ENCODE results near the gene KLHL29.

Gene KLHL29

DNA sequence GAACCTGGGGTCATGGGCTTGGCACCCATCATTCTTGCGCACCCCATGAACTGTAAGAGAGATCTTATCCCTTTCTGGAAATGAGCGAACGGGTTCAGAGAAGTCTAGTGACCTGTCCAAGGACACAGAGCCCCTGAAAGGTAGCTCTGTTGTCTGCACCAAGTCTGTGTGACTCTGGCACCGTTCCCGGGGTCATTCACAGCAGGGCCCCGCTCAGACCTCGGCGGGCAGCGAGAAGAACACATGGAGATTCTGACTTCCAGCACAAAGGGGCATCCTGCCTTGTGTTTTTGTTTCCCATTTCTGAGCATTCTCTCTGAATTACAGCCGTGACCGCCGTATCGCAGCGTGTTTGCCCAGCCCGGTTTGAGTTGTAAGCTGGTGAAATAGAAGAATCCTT is 231.7 kb downstream of the KLHL29 start:
- DNase-seq (ENCODE audit: low read depth) = no peak

DNA sequence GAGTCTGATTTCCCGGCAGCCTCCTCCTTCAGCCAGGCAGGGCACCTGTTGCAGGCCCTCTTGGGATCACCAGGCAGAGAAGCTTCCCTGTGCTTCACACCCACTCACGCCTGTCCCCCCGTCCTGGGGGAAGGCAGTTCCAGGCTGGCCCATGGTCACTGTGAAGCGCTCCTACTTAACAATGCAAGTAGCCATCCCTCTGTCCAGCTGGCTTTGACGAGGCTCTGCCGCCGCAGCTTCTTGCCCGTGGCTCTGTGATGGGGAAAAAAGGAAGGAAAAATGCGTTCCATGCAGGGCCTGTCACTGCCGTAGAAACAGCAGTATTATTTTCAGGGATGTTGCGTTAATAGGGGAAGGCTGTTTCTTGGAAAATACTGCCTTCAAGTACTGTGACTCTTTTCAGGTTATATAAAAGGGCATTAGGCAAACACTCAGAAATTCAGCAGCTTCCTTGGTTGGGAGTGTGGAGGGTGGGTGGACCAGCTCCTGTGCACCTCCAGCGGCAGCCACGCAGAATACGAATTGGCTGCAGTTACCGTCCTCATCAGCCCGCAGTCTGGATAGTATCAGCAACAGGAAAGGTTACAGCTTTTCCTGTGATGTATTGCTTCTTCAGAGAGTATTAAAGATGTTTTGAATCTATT is 232.3 kb downstream of the KLHL29 start:
- no peak for DNase-seq (ENCODE audit: low read depth)

DNA sequence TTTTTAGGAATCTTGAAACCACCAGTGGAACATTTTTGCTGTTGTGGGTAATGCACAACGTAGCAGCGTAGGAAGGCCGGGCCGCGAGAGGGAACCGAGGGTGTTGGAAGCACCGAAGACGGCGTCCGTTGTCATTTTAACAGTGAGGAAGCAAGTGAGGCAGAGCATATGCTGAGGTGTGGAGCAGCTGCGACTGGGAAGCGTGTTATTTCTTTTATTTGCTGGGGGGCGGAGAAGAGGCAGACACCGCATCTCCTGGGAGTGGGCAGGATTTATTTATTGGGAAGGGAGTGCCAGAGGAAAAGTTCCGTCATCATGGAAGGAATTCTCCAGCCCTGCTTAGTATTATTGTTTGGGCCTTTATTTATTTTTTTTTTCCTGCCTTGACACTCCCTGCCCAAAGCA is 232.8 kb downstream of the KLHL29 start:
- DNase-seq (ENCODE audit: low read depth) = no peak

DNA sequence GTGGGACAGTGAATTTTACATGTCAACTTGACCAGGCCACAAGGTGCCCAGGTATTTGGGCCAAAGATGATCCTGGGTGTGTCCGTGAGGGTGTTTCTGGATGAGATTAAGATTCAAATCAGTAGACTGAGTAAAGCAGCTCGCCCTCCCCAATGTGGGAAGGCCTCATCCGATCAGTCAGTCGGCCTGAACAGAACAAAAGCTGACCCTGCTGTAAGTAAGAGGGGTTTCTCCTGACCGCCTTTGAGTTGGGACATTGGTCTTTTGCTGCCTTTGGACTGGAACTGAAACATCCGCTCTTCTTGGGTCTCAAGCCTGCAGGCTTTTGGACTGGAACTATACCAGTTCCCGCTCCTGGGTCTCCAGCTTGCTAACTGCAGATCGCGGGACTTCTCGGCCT is 233.3 kb downstream of the KLHL29 start:
- no peak for DNase-seq (ENCODE audit: low read depth)

- DNase-seq (ENCODE audit: low read depth) = no peak
These were observed 234.0 kb downstream of the KLHL29 start for GRCh38 chr2:23618794-23619530.

DNA sequence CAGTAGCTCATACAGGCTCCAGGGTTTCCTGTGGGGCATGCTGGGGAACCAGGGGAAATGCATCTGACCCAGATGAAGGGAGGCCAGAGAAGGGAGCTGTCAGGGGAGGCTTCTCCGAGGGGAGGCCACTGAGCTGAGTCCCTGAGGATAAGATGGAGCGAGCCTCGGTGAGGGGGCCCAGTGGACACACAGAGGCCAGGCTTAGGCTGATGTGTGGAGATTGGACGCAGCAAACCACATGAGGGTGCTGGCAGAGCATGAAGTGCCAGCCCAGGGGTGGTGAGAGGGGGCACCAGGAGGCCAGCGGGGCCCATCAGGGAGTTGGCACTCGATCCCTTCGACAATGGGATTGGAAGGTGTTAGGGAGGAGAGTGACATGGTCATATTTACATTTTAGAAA is 235.0 kb downstream of the KLHL29 start:
- no peak for DNase-seq (ENCODE audit: low read depth)

GRCh38 chr2:23620841-23621341 is 235.9 kb downstream of the KLHL29 start:
- no peak for DNase-seq (ENCODE audit: low read depth)

- DNase-seq (ENCODE audit: low read depth) = no peak
These were observed 236.6 kb downstream of the KLHL29 start for GRCh38 chr2:23621616-23622015.

DNA sequence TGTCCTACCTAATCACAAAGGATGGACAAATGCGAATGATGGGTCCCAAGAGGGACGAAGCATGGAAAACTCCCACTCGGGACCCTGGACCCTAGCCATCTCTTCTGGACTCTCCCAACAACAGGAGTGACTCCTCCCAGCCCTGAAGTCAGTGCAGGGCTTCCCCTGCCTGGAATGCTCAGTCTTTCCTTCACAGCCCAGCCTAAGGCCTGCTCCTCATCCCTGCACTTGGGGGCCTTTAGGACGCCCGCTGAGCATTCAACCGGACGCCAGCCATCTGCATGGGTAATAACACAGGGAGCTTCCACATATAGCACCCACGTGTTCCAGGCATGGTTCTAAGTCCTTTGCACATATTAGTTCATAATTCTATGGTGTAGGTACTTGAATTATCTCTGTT is 237.5 kb downstream of the KLHL29 start:
- no peak for DNase-seq (ENCODE audit: low read depth)

GRCh38 chr2:23622966-23623675 is 238.1 kb downstream of the KLHL29 start:
- no peak for DNase-seq (ENCODE audit: low read depth)

- DNase-seq (ENCODE audit: low read depth) = no peak
These were observed 239.4 kb downstream of the KLHL29 start for GRCh38 chr2:23624378-23624777.

- DNase-seq (ENCODE audit: low read depth) = no peak
These were observed 239.9 kb downstream of the KLHL29 start for GRCh38 chr2:23624915-23625314.

GRCh38 chr2:23625726-23626125 is 240.7 kb downstream of the KLHL29 start:
- DNase-seq (ENCODE audit: low read depth) = no peak

GRCh38 chr2:23626701-23627230 is 241.8 kb downstream of the KLHL29 start:
- no peak for DNase-seq (ENCODE audit: low read depth)

DNA sequence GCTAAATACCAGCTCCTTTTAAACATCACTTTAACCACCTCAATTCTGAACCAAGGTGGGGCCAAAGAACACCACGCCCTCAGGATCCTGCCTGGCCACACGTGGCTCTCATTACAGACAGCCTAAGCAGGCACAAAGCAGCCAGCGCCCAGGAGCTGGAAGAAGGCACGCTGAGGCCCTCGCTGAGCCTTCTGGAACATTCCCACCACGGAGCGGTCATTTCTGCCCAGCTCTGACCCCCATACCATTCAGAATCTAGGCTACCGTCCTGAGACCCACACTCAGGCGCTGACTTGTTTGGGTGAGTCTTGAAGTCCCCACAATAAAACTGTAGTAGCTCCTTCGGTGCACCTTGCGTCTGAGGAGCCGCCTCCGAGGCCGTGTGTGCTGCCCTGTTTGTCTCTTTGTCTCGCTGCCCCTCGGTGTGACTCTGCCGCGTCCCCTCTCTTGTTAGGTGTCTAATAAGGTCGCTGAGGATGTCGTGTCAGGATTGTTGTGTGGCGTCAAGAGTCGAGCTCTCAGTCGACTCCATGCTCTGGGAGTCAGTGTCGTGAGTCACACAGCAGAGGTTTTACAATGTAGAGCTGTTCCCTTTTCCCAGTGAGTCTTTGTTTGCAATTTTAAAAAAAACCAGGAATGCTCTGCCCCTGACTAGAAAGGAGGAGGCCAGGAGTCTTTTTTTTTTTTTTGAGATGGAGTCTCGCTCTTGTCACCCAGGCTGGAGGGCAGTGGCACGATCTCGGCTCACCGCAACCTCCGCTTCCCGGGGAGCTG is 242.4 kb downstream of the KLHL29 start:
- DNase-seq (ENCODE audit: low read depth) = no peak

- no peak for DNase-seq (ENCODE audit: low read depth)
These were observed 244.2 kb downstream of the KLHL29 start for GRCh38 chr2:23628926-23629771.

GRCh38 chr2:23629772-23630480 is 244.9 kb downstream of the KLHL29 start:
- DNase-seq (ENCODE audit: low read depth) = no peak

DNA sequence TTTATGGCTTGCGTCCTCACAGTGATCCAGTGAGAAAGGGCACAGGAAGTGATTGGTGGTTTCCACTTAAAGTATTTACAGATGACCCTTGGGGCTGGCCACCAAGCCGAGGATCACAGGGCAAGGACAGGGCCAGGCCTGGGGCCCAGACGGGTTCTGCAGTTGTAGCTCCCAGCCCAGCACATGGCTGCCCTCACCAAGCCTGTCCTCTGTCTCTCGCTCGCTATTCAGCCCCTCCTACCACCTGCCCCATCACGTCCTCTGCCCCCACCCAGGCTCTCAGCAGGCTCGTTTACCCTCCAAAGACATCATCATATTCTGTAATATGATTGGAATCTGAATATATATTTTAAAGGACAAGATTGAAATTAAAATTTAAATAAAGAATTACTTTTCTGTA is 246.0 kb downstream of the KLHL29 start:
- DNase-seq (ENCODE audit: low read depth) = no peak

DNA sequence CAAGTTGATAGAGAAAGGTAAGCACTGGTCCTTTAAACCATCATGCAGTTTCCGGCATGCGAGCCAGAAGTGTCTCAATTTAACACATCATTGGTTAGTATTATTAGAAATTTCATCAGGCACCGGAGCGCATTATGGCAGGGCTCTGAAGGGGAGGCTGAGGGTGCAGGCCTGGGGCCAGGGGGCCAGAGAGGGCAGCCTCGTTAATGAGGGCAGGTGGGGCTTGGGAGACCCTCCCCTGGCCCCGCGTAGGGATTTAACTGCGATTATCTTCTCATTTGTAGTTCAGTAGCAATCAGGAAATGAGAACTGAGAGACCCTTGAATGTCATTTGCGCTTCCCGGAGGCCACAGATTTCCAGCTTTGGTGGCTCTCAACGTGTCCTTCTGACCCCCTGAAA is 246.4 kb downstream of the KLHL29 start:
- no peak for DNase-seq (ENCODE audit: low read depth)

DNA sequence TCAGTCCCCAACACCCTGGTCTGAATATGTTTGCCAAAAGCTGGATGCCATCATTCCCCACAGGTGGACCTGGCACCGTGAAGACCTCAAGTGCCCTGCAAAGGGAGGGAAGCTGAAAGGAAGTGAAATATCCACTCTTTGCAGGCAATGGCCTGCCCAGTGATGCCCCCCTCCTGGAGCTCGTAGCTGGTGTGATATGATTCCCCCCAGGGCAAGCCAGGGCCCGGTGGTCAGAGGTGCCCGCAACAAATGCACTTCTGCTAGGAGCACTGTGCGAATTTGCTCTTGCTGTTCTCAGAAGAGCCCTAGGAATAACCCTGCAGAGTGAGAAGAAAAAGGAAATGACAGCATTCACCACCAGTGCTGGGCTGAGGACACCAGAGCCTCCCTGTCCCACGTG is 247.4 kb downstream of the KLHL29 start:
- DNase-seq (ENCODE audit: low read depth) = no peak
